ENCODE data around the gene ZNF471.

ZNF471 gene

DNA sequence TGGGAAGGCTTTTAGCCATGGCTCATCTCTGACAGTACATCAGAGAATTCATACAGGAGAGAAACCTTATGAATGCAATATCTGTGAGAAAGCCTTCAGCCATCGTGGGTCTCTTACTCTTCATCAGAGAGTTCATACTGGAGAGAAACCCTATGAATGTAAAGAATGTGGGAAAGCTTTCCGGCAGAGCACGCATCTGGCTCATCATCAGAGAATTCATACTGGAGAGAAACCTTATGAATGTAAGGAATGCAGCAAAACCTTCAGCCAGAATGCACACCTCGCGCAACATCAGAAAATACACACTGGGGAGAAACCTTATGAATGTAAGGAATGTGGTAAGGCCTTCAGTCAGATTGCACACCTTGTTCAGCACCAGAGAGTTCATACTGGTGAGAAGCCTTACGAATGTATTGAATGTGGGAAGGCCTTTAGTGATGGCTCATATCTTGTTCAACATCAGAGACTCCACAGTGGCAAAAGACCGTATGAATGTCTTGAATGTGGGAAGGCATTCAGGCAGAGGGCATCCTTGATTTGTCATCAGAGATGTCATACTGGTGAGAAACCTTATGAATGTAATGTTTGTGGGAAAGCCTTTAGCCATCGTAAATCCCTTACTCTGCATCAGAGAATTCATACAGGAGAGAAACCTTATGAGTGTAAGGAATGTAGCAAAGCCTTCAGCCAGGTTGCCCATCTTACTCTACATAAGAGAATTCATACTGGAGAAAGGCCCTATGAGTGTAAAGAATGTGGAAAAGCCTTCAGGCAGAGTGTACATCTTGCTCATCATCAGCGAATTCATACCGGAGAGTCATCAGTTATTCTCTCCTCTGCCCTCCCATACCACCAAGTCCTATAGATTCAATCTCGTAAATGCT is 70.3 kb downstream of the ZNF471 start:
- DNase-seq: no peak
